Measurements from ENCODE around the gene NEK7.
"Not testable (repeated sequence)": the region's sequence is repeated elsewhere in the genome, so short reads cannot be mapped to it uniquely, and the experiment has no call there.

The NEK7 gene

DNA sequence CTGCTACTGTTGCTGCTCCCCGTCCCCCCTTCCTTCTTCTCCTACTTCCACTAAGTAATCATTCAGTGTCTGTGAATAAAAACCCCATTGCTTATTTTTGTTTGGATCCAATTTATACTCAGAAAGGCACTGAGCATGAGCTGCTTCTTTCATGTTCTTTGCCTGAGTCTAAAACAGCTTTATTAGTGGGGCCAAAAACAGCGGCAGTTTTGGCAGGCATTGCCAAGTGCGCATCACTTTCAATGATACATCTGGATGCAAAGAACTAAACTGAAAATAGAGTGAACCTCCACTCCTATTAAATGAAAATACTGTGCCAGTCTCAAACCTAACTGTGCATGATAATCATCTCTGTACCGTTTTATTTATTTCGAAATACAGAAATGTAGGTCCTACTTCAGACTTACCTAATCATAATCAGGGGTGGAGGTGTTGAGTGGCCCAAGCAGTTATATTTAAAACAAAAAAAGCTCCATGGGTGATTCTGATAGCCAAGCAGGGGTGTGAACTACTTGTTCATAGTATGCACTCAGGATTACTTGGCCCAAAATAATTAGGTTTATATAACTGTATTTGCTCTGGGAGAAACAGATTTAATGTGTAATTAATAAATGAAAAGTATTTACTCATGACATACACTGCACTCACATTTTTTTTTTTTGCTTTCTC lies 48.4 kb downstream of the NEK7 start:
- DNase-seq (ENCODE audit: low read depth) = no peak

DNA sequence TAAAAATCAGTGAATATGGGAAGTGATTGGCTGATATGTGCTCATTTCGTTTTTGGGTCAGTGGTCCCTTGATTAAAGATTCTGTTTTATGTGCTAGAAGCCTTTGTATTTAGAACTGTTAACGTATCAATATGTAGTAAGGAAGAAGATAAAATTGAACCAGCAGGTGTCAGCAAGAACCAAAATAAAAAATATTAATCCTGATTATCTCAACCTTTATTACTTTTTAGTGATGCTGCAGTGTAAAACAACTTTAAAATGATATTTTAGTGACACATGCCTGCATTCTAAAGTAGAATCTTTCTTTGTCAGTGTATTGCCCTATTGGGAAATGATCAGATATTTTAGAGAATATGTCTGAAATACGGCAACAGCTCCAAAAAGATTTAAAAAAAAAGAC lies 49.5 kb downstream of the NEK7 start:
- DNase-seq (ENCODE audit: low read depth) = no peak

DNA sequence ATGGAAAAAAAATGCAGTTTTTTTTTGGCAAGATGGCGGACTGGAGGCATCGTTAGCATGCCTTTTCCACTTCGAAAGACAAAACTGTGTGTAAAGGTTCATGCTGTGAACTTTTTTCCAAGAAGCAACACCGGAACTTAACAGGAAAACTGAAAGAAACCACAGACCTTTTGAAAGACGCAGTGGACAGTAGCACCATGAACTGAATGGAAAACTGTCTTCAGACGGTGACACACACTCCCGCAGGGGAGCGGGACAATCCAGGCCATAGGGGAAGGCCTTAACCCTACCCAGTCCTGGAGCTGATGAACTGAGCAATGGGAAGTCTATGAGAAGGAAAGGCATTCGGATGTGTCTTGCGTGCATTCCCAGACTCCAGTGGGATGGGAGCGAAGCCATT lies 54.9 kb downstream of the NEK7 start:
- DNase-seq (ENCODE audit: low read depth) = no peak

DNA sequence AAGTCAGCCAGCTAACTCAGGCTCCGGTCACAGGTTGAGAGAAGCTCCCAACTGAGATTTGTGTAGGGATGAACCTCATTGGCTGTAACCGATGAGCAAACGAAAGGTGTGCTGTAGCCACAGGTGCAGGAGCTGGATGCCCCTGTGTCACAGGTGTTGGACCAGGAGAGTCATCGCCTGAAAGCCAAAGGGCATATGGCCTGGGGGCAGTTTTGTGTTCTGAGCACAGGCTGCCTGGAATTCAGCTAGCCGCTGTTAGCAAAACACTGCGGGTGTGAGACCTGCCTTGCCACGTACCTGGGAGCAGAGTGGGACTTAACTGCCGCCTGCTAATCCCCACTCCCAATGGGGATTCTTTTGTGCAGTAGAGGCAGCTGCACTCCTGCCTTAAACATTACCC lies 55.3 kb downstream of the NEK7 start:
- no peak for DNase-seq (ENCODE audit: low read depth)

DNA sequence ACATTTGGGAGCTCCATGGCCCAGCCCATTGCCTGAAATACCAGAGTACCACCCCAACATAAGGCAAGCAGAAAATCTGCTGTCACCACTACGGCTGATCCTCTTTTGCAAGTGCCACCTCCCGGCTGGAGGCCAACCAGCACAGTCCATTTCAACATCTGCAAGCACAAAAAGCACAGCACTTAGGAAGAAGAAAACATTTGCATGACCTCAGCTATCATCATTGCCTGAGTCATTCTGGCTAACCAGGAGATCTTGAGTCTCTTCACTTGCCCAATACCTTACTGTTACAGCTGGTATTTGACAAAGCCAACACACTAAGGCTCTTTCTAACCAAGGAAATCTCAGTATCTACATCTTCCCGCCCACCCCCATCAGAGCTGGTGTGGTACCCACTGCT lies 55.9 kb downstream of the NEK7 start:
- DNase-seq (ENCODE audit: low read depth) = peak; percentile 57

DNA sequence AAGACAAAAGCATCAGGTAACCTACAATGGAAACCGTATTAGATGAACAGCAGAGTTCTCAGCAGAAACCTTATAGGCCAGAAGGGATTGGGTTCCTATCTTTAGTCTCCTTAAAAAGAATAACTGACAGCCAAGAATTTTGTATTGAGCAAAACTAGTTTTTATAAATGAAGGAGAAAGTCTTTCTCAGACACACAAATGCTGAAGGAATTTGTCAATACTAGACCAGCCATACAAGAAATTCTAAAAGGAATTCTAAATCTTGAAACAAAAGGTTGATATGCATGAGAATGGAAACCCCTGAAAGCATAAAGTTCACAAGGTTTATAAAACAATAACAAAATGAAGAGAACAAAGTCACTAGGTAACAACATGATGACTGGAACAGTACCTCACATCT lies 58.1 kb downstream of the NEK7 start:
- DNase-seq (ENCODE audit: low read depth) = no peak

DNA sequence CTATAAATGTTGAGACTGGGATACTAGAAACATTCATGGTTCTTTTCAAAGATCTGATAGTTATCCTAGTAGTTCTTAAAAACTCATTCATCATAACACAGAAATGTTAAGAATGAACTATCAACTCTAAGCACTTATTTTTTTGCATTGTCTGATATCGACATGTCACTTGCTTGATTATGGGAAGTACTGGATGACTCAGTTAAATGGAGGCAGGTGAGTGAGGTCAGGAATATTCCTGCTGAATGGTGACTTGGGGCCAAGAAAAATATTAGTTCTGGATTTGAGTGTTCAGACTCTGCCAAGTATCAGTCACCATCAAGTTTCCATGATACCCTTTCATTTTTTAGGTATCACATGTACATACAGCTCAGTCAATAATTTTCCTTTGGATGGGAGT lies 63.6 kb downstream of the NEK7 start:
- DNase-seq (ENCODE audit: low read depth) = peak; percentile 70

DNA sequence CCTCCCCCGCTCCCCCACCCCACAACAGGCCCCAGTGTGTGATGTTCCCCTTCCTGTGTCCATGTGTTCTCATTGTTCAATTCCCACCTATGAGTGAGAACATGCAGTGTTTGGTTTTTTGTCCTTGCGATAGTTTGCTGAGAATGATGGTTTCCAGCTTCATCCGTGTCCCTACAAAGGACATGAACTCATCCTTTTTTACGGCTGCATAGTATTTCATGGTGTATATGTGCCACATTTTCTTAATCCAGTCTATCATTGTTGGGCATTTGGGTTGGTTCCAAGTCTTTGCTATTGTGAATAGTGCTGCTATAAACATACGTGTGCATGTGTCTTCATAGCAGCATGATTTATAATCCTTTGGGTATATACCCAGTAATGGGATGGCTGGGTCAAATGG lies 70.2 kb downstream of the NEK7 start:
- not testable (repeated sequence) for DNase-seq (ENCODE audit: low read depth)

DNA sequence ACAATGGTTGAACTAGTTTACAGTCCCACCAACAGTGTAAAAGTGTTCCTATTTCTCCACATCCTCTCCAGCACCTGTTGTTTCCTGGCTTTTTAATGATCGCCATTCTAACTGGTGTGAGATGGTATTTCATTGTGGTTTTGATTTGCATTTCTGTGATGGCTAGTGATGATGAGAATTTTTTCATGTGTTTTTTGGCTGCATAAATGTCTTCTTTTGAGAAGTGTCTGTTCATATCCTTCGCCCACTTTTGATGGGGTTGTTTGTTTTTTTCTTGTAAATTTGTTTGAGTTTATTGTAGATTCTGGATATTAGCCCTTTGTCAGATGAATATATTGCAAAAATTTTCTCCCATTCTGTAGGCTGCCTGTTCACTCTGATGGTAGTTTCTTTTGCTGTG lies 70.7 kb downstream of the NEK7 start:
- DNase-seq (ENCODE audit: low read depth) = not testable (repeated sequence)

DNA sequence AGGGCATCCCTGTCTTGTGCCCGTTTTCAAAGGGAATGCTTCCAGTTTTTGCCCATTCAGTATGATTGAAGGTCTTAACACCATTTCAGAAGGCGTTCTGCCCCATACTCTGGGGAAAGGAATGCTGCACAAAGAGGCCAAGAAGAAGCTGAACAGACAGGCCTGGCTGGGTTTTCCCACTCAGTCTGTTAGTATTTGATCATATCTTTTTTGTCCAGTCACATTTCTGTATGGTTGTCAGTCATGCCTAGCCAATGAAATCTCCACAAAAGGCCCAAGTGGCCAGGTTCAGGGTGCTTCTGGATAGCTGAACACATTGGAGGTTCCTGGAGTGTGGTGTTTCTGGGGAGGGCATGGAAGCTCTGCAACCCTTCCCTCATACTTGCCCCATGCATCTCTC lies 72.1 kb downstream of the NEK7 start:
- no peak for DNase-seq (ENCODE audit: low read depth)

DNA sequence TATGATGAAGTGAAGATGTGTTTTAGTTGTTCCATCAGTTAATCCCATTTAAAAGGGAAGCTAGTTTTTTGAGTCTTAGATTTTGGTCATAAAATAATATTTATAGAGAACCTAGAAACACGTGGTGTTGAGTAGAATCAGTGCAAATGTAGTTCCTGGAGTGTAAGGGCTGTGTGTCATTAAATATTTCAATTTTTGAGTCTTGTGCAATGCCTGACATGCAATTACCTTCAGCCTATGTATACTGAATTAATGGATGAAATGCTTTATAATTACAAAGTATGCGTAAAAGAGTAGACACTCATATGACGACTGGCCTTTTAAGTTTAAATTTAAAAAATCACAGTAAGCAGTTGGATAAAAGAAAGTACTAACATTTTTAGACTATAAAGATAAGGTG lies 75.0 kb downstream of the NEK7 start:
- no peak for DNase-seq (ENCODE audit: low read depth)

DNA sequence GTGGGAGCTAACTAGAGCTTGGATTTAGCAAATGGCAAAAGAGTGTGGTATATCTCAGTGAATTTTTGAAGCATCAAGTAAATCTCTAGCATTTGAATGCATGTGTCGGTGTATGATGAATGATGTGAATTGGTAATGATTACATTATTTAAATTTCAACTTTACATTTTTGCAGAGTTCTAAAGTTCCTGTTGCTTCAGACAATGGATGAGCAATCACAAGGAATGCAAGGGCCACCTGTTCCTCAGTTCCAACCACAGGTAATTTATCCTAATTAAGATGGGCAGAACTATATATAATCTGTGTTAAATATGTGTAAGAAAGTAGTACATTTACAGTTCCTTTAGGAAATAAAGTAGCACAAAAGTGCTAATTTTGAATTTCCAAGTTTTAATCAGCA lies 75.6 kb downstream of the NEK7 start:
- DNase-seq (ENCODE audit: low read depth) = no peak

DNA sequence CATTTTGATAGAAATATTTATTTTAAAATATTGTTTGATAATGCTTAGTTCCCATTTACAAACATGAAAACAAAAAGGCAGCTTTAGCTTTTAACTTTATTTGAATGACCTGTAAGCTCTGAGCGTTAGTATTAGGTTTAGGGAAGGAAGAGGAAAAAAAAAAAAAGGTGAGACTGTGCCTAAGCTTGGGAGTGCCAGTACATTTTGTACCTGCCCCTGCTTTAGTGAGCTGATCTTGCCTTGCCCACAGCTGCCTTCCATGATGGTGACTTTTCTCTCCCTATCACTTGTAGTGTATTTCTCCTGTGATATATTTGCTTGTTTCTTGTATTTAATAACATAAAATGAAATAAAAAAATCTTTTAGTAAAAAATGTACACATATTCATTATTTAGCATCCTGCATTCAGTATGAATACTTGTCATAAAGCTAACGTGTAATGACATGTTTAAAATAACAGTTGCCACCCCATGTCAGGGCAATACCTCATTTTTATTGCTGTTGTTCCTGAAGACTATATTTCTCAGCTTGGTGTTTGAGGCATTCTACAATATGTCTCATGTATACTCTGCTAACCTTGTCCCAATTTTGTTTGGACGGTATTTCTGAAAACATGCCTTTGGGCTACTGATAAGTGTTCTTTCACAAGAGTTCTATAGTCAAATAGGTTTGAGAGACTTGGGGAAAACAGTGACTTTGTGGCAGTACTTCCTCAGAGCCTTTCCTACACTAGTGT lies 76.3 kb downstream of the NEK7 start:
- DNase-seq (ENCODE audit: low read depth) = no peak

DNA sequence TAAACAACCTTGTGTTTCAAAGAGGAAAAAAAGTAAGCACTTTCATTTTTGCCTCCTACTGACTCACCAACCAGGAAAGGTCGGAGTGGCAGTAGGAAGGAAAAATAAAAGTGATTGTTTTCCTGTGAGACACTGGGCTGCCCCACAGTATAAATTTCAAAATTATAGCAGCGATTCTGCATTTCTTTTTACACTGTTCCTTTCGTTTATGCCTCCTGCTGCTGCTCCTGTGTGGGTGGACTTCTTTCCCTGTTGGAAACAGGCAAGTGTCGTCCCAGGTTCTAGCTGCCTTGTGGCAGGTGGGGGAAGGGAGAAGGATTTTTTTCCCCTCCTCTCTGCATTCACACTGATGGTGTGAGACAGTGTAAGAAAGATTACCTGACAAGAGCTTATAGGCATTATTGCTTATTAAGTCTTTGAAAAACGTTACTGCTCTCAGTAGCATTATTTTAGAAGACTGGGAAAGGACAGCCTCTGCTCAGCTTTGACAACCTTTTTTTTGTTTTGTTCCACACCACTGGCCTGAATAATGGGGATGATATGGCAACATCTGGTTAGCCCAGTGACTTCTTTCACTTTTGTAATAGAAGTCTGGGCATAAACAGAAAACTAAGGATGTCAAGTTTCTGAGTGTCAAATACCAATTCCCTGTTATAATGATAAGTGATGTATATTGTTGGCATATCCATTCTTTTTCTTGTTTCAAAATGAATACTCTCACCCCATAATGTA lies 77.9 kb downstream of the NEK7 start:
- DNase-seq (ENCODE audit: low read depth) = no peak

DNA sequence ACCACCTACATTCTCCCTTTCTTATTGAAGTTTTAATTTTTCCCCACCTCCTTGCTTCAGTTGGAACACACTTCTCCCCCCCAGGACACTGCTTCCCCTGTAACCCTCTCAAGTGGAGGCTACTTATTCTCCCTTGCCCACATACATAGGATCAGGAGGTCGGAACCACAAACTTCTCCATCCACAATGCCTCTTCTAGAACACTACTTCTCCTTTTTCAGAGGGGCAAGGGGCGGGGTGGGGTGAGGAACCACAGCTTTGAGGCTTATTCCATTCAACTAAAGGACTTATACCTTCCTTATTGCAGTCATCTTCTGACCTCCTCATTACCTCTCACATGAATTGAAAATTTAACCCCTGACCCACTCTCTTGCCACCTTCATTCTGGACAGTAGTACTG lies 81.3 kb downstream of the NEK7 start:
- no peak for DNase-seq (ENCODE audit: low read depth)

DNA sequence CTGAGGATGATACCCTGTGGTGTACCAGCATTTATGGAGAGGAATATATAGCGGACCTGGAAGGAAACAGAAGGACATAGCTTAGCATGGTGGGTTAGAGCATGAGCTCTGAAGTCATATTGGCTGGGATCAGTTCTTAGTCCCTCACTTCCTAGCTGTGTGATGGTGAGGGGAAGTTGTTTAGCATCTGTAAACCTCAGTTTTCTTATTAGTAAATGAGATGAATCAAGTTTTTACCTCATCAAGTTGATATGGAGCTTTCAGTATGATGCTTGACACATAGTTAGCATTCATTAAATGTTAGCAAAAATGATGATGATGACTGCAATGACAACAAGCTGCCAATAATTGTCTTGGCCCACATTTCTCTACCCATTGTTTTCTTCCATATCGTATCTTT lies 84.8 kb downstream of the NEK7 start:
- DNase-seq (ENCODE audit: low read depth) = no peak

DNA sequence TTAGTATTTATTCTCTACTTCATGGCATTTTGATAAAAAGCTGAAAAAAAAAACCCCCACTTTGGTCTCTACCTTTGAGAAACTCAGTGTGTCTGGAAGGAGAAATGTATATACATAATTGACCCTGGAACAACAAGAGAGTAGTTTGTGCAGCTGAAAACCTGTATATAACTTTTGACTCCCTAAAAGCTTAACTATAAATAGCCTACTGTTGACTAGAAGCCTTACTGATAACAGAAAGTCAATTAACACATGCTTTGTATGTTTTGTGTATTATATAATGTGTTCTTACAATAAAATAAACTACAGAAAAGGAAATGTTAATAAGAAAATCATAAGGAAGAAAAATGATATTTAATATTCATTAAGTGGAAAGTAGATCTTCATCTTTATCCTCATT lies 88.0 kb downstream of the NEK7 start:
- no peak for DNase-seq (ENCODE audit: low read depth)

DNA sequence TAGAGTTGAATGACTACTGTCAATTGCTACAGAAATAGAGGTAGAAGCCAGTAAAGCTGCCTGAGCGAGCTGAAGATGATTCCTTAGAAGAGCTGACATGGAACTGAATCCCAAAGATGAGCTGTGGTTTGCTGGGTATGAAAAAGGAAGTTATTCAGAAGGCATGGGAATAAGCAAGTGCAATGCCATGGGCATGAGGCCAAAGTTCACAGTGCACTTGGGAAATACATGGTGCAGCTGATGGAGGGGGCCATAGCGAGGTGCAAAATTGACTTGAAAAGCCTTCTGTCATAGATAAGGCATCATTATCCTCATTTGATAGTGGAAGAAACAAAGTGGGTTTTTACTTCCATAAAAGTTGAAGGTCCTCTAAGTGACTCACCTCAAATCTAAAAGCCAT lies 88.6 kb downstream of the NEK7 start:
- no peak for DNase-seq (ENCODE audit: low read depth)

DNA sequence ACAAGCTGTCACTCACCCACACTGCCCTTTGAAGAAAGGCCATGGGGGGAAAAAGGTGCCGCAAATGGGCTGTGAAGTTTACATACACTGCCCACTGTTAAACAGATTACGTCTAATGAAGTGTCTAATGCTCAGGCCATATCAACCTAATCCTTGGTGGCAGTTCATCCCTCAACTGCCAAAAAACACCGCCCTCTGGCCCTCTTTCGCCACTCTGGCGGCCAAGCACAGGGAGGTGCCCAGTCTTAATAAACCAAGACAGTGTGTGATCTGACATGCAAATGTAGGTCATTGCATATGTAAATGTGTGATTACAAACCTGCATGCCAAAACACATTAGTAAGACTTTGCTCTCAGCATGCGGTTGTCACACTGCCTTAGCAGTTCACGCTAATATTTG lies 89.5 kb downstream of the NEK7 start:
- DNase-seq (ENCODE audit: low read depth) = no peak

DNA sequence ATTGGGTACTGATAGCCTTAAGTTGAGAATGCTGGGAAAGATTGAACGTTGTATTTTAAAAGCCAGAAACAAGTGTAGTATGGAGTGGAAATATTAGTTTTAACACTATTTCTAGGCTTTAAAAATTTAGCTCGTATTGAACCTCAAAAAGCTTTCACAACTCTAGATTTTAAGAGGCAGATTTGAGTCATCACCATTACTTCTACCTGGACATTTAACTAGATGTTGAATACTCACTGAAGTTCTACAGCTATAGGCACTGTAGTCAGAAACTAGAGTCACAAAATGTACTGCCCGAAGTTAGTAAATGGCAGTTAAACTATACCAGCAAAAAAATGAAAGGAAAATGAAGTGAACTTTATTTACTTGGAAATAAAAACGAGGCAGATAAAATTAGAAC lies 96.5 kb downstream of the NEK7 start:
- no peak for DNase-seq (ENCODE audit: low read depth)

DNA sequence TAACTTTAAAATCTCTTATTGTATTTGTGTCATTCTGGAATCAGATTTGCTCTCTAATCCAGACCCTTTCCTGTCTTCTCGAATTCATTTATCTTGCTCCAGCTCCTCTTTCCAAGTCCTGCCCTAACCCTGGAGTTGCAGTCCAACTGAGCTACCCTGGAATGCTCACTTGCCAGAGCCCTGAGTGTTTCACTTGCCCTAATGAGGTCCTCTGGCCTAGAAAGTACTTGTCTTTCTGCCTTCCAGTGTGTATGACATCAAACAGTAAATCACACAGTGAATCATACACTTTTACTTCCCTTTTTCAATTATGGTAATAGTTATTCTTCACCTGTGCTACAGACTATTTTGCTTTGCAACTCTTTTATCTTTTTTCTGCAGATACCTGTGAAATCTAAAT lies 96.9 kb downstream of the NEK7 start:
- no peak for DNase-seq (ENCODE audit: low read depth)

DNA sequence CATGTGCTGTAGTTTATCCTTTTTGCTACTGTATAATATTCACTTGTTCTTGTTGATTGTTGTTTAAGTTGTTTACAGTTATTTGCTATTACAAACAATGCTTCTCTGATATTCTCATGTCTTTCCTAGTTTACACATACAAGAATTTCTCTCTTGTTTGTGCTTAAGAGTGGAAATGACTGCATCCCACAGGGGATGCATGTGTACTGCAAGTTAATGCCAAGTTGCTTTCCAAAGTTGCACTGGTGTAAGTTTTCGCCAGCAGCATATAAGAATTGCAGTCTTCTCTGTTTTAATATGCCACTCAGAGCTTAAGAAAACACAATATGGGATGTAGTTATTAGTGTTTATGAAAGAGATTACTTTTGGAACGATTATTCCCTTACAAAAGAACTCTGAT lies 97.7 kb downstream of the NEK7 start:
- DNase-seq (ENCODE audit: low read depth) = no peak

DNA sequence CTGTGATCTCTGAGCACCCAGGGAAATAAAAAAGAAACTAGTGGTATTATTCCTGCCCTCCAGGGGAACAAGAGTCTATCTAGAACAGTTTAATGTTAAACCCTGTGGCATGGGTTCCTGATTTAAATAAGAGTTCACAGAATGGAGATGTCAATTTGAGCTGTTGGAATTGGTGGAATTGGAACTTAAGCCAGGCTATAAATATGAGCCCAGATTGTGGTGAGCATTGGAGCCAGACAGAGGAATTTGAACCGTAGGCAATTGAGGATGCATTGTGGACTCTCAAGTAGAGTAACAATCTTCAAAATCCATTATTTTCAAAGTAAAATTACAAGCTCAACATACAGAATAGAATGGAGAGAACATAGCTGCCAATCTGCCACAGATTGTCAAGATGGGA lies 98.2 kb downstream of the NEK7 start:
- no peak for DNase-seq (ENCODE audit: low read depth)
